ENCODE data around the gene KIRREL2. TPM values are rescaled to one million over a fixed set of nuclear protein-coding genes. Genes with fewer than 3 reads are reported as not detected.
"Not testable (repeated sequence)": the region's sequence is repeated elsewhere in the genome, so short reads cannot be mapped to it uniquely, and the experiment has no call there.

The KIRREL2 gene
- total and polyA plus RNA-seq, 9 donors: 0.02 to 0.15 (median 0.08) TPM; not detected in 5

- Histone ChIP-seq H3K9me3 (no peaks in the 10 kb centered on the region), H3K4me1 (ENCODE audit: insufficient read depth) (peaks cover 3% of the 10 kb centered on the region), H3K27ac (no peak within 1 kb of the TSS), H3K36me3 (no peaks in the 10 kb centered on the region), H3K4me3 (no peak within 1 kb of the TSS), H3K27me3 (no peaks in the 10 kb centered on the region)
- DNase-seq: no peak
- WGBS, 3 donors: 68 to 76% (median 74%) methylated on average over 9 of the region's 9 CpGs
- intact Hi-C loops (cut with DNase I): no loop called here
- TF ChIP-seq POLR2A (IDR thresholded peaks at IDR 0.05) (no peak), EP300 (IDR thresholded peaks at IDR 0.05) (no peak)
- TF ChIP-seq, protein P1, sequence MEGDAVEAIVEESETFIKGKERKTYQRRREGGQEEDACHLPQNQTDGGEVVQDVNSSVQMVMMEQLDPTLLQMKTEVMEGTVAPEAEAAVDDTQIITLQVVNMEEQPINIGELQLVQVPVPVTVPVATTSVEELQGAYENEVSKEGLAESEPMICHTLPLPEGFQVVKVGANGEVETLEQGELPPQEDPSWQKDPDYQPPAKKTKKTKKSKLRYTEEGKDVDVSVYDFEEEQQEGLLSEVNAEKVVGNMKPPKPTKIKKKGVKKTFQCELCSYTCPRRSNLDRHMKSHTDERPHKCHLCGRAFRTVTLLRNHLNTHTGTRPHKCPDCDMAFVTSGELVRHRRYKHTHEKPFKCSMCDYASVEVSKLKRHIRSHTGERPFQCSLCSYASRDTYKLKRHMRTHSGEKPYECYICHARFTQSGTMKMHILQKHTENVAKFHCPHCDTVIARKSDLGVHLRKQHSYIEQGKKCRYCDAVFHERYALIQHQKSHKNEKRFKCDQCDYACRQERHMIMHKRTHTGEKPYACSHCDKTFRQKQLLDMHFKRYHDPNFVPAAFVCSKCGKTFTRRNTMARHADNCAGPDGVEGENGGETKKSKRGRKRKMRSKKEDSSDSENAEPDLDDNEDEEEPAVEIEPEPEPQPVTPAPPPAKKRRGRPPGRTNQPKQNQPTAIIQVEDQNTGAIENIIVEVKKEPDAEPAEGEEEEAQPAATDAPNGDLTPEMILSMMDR (IDR thresholded peaks at IDR 0.05): no peak
Measured at GRCh38 chr19:35908010-35908441, 51.3 kb downstream of the KIRREL2 start, which contains the start of gene TYROBP. TYROBP (minus strand) TSS chr19:35908295; CDS start chr19:35908228, 67 bp downstream.

- Histone ChIP-seq H3K4me3 (no peak overlapping the region), H3K27me3 (no peaks in the 10 kb centered on the region), H3K9me3 (no peaks in the 10 kb centered on the region), H3K27ac (no peak overlapping the region), H3K36me3 (no peaks in the 10 kb centered on the region), H3K4me1 (ENCODE audit: insufficient read depth) (peaks cover 3% of the 10 kb centered on the region)
- 64 to 75% (median 69%) methylated on average over 10 of the region's 10 CpGs for WGBS, 3 donors
- intact Hi-C loops (cut with DNase I): no loop called here
- DNase-seq: no peak
- TF ChIP-seq POLR2A (IDR thresholded peaks at IDR 0.05) (no peak), EP300 (IDR thresholded peaks at IDR 0.05) (no peak)
- TF ChIP-seq, protein P1 (IDR thresholded peaks at IDR 0.05): no peak
Measured at GRCh38 chr19:35908973-35909683, 52.4 kb downstream of the KIRREL2 start.

GRCh38 chr19:35909684-35910035, 52.9 kb downstream of the KIRREL2 start:
- intact Hi-C loops (cut with DNase I): no loop called here
- TF ChIP-seq, protein P1 (IDR thresholded peaks at IDR 0.05): no peak
- TF ChIP-seq POLR2A (IDR thresholded peaks at IDR 0.05): no peak
- no peak for TF ChIP-seq EP300 (IDR thresholded peaks at IDR 0.05)

GRCh38 chr19:35910355-35910754, 53.6 kb downstream of the KIRREL2 start:
- H3K27ac ChIP-seq; H3K9me3 ChIP-seq; H3K27me3 ChIP-seq; DNase-seq; intact Hi-C loops (cut with DNase I); H3K36me3 ChIP-seq; H3K4me1 ChIP-seq (ENCODE audit: insufficient read depth); H3K4me3 ChIP-seq: not testable (repeated sequence)
- 87 to 89% (median 88%) methylated on average over 14 of the region's 14 CpGs for WGBS, 3 donors

More at GRCh38 chr19:35909684-35910035, 52.9 kb downstream of the KIRREL2 start:
- no peaks in the 10 kb centered on the region for H3K27me3 ChIP-seq
- no peak overlapping the region for H3K4me3 ChIP-seq
- peaks cover 3% of the 10 kb centered on the region for H3K4me1 ChIP-seq (ENCODE audit: insufficient read depth)
- H3K9me3 ChIP-seq: no peaks in the 10 kb centered on the region
- DNase-seq: no peak
- H3K36me3 ChIP-seq: no peaks in the 10 kb centered on the region
- WGBS, 3 donors: 58 to 68% (median 62%) methylated on average over 6 of the region's 6 CpGs
- no peak overlapping the region for H3K27ac ChIP-seq

DNA sequence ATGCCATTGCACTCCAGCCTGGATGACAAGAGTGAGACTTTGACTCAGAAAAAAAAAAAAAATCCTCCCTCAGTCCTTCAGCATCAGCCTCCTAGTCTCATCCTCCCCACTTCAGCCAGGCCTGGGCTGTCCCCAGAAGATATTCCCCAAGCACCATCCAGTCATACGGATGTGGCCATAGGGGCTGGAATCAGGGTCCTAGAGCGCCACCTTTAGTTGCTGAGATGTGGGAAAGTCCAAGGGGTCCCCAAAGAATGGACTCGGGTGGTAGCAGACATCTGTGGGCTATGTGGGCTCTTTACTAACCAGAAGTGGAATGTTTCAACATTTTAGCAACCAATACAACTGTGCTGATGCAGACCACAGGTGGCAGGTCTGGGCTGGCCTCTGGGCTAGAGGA, 54.5 kb downstream of the KIRREL2 start:
- no peak for DNase-seq
- intact Hi-C loops (cut with DNase I): no loop called here
- Histone ChIP-seq H3K9me3 (no peaks in the 10 kb centered on the region), H3K4me3 (no peak overlapping the region), H3K27me3 (no peaks in the 10 kb centered on the region), H3K4me1 (ENCODE audit: insufficient read depth) (peaks cover 3% of the 10 kb centered on the region), H3K27ac (no peak overlapping the region), H3K36me3 (no peaks in the 10 kb centered on the region)
- TF ChIP-seq EP300 (IDR thresholded peaks at IDR 0.05): no peak
- no peak for TF ChIP-seq POLR2A (IDR thresholded peaks at IDR 0.05)
- TF ChIP-seq, protein P1 (IDR thresholded peaks at IDR 0.05): no peak
- 44 to 49% (median 46%) methylated on average over 3 of the region's 3 CpGs for WGBS, 3 donors
